CD4-positive, alpha-beta T cell treated with Interleukin-6 for 4 hours (primary cell): ENCODE measurements around the gene DCUN1D3.
"Not testable (repeated sequence)": the region's sequence is repeated elsewhere in the genome, so short reads cannot be mapped to it uniquely, and the experiment has no call there.

Experiments
- DNase-seq: peaks from one replicate; pipeline ENCODE4 v3.0.0-alpha.2; 2020; ENCODE audit warnings: mixed read lengths

The DCUN1D3 gene

DNA sequence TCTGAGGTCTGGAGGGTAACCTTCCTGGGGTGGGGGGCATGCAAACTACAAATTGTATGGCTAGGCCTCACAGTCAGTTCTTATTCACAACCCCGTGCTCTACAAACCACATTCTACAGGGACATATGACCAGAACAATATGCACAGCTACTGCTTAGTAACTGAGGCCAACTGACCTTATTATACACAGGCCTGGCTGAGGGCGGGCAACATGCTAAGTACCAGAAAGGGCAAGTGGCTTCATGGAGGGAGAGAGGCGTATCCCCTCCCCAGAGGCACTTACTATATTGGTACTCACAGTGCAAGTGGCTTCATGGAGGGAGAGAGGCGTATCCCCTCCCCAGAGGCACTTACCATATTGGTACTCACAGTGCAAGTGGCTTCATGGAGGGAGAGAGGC is 39.2 kb downstream of the DCUN1D3 start:
- DNase-seq = not testable (repeated sequence)

DNA sequence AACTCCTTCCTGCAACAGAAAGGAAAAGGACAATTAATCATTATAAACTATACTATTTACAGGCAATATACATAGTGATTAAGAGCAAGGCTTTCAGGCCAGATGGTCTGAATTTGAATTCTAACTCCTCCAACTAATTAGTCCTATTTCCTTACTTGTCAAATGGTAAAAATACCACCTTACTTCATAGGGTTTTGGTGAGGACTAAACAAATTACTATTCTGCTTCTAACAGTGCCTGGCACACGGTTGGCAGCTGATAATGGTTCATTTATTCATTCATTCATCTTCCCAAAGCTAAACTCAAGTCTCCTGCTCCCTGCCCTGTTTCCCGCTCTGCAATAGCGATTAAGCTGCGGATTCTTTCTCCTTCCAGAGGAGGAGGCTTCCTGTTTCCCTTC is 39.8 kb downstream of the DCUN1D3 start:
- DNase-seq = no peak

DNA sequence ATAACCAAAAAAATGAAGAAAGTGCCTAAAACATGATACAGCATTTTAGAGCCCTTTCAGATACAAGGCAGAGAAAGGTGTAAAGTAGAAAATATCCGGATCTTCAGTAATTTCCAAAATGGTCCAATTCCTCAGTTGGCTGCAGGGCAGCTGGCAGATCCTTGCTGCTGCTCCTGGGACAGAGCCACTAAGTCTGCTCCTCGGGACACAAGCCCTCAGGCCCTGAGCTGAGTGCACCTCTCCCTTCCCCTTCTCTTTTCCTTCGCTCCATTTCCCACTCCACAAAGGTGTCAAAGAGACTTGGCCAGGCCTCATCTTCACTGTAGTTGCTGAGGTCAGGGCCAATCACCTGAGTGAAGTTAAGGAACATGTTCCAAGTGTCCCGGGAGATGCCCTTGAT is 40.5 kb downstream of the DCUN1D3 start:
- DNase-seq = no peak

DNA sequence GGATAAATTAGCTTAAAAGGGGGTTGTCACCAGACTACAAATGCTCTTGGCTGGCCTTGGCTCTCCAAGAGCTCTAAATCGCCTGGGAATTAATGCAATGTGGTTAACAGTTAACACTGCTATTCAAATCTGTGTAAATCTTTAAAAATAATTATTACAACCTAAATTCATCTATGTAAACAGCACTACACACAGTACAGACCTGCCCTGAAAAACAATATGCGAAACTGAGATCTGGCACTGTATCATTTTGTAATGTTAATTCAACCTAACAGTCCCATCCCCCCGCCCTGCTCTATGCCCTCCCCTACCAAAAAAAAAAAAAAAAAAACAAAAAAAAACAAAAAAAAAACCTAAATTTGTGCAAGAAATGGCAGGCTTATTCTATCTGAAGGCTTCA is 40.9 kb downstream of the DCUN1D3 start:
- no peak for DNase-seq

DNA sequence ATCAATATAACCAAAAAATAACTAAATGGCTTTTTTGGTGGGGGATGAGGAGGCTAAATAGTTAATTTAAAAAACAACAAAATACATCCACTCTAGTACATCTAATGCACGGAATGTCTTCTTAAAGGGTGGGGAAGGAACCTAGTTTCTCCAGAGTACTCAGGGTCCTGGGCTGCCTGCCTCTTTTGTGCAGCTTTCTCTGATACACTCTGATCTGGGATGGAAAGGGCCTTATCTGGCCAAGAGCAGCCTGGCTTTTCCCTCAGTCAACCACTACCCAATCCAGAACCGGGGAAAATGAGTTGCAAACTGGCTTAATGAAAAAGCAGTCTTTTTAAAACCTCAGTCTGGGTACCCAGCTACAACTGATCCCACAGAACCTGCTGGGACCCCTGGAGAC is 42.9 kb downstream of the DCUN1D3 start:
- no peak for DNase-seq

DNA sequence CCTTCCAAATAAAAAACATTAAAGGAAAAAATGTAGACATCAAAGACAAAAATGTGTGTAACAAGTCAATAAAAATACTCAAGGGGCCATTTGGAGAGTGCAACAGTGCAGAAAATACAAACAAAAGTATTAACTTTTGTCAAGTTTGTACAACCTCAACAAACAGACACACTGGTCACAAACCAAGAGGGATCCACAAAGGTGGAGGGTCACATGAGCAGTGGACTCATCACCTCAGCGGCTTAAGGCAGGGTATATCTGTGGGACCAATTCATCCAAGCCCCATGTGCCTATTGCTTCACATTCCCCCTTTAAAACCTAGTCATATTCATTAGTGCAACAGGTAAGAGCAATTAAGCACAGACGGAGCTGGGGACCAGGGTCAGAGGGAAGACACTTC is 45.2 kb downstream of the DCUN1D3 start:
- no peak for DNase-seq

DNA sequence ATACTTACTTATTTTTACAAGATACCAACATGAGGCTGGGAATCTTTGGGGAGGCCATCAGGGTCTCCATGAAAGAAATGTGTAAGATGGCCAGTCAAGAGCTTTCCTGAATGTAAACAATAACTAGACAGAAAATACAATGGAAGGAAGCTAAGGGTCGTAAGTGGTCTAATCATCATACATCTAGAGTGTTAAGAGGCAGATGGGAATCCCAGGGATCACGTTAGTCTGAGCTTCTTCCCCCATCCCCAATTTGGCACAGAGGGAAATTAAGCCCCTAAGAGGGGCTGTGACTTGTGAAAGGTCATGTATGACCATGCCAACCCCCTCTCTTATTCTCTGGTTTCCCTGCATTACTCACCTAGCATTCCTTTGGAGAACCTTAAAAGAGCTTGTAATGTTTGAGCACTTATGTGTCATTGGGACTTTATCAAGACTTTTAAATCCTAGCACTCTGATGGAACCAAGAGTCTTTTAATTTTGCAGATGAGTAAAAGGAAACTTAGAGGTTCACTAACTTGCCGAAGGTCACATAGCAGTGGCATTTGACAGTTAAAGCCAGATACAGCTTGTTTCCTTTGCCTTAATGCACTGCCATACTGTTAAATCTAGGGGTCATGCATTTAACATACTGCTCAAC is 46.1 kb downstream of the DCUN1D3 start:
- no peak for DNase-seq

DNA sequence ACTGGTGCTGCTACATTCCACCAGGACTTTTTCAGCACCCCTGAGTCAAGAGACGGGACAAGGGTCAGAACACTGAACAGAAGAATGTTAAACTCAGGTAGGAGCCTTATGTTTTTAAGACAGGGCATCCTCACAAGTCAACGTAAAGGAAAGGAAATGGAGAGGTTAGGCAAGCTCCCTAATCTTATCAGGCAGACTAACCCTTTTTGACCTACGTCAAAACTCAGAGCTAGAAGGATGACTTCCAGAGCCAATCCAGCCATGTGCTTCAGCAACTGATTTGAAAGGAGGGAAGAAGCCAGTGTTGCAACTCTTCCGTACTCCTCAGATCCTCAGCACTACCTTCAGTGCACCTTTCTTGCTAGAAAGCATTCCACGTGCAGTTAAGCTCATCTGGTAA is 47.0 kb downstream of the DCUN1D3 start:
- DNase-seq = no peak

DNA sequence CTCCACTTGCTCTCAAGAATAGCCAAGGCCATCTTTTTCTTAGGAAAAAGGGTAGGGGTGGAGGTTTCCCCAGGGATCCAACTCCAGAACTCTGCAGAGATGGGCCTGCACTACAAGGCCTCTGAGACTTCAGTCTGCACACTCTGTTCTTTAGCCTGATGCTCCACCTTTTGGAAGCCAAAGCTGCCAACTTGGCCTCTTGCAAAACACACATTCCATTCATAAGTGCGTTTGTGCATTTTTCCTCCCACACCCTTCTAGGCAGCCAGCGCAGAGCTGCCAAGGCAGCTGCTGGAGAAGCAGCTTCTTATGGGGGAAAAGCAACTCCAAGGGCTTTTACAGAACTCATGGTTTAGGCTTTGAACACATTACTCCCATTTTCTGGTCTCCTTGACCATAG is 48.6 kb downstream of the DCUN1D3 start:
- no peak for DNase-seq

DNA sequence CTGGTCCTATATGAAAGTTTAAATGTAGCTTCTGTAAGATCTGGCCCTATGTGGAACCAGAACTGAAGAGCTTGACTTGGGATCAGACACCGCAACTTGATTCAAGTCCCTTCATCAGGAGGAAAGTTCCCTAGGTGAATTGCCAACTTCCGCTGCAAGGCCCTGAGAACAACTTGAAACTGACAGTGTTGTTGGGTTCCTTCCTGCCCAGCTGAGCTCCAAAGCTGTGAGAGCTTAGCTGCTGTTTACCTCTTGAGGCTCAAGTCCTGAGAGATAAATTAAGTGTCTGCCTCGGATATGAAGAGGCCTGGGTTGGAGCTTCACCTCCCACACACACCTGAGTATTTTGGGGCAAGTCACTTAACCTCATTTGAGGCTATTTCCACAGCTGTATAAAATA is 49.2 kb downstream of the DCUN1D3 start:
- DNase-seq = no peak

DNA sequence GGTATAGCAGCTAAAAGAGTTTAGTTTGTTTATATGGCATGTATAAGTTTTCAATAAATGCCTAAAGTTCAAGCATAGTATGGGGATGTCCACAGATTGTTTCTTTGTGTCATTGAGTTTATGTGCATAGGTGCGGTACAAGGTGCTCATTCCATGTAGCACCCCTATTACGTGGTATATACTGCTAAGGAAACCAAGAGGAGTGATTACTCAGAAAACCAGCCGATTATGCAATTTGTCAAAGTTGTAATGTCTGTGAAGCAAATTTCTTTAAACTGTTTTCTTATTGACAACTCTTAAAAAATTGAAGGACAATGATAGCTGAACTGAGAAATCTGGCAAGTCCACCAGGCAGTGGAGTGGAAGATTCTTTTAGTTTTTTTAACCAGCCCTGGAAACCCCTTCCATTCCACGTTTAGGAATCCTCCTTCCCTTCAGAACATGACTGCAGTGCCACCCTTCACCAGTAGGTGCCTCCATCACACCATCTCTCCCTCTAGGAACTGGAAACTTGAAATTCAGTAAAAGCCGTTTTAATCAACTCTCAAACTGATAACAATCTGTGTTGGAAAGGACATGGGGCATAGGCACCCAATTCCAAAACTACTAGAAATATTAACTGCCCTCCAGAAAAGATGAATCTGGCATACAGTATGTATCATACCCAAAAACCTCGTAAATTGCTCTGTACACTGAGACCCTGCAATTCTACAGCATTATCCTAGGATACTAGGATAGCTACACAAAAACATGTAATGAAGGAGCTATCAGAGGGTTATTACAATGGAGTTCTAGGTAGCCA is 50.4 kb downstream of the DCUN1D3 start:
- DNase-seq = peak; percentile 72

DNA sequence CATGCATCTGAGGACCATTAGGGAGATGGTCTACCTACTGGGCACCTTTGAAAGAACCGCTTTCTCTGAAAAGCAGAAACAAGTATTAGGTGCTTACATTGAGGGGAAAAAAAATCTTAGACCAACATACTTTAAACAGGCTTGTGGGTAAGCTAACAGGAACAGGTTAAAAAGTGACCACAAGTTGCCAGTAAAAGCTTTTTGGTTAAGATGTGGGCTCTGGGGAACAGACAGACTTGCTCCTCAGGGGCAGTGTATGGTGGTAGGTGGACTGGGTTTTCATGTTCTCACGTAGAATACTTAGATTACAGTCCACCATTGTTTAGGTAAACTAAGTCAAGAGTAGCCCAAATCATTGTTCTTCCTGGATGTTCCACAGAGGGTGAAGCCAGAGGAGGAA is 52.6 kb downstream of the DCUN1D3 start:
- DNase-seq = no peak

DNA sequence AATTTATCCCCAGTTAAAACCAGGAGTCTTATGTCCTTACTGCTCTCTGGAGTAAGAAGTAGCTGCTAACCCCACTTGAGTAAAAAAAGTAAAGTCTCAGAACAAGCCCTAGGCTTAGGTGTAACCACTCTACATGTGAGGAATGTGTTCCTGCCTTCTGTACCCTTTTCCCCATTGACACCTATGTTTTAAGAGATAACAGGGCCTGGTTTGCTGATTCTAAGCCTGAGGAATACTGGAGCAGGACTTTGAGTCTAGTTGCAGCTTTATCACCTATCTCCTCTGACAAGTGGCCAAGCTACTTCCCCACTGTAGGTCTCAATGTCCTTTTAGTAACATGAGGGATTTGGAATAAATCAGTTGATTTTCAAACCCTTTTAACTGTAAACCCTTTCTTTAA is 53.6 kb downstream of the DCUN1D3 start:
- DNase-seq = no peak

DNA sequence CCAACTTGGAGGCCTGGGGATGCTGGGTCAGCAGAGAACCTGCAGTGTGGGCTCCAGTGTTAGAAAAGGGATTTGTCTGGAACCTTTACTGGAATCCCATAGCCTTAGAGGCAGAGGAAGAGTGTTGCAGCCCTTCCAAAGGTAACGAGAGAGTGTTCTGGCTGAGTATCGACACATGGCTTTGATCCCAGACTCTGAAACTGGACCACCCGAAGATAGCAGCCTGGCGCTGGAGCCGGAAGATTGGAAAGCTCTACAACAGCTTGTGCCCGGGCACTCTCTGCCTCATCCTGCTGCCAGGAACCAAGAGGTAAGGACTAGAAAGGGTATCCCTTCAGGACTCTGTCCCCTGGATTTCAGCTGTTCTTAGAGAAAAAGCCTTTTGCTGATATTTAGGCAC is 54.1 kb downstream of the DCUN1D3 start:
- DNase-seq = no peak

DNA sequence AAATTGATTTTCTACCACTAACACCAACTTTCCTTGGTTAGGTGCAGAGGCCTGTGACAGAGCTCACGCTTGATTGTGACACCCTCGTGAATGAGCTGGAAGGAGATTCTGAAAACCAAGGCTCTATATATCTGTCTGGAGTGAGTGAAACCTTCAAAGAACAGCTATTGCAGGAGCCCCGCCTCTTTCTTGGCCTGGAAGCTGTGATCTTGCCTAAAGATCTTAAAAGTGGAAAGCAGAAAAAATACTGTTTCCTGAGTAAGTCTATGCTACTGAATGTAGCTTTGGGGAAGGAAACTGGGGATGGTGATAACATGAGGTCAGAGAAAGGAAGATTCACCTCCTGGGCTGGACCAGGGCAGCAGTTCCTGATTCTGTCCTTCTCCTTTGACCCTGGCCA is 55.6 kb downstream of the DCUN1D3 start:
- peak; percentile 43 for DNase-seq

DNA sequence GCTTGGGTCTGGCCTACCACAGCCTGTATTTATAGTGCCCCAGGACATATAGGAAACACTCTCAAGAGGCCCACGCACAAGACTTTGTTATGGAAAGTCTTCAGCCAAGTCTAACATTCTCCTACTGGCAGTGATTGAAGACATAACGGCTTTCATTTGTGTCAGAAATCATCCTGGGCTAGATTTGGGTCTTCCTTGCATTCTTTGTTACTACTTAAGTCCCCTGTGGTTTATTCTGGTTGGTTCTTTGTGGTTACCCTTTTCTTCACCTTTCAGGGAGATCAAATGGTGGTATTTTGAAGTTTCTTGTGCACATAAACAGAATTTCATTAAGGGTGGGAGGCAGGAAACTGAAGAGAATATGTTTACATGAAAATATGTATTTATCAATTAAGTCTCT is 56.1 kb downstream of the DCUN1D3 start:
- DNase-seq = no peak

DNA sequence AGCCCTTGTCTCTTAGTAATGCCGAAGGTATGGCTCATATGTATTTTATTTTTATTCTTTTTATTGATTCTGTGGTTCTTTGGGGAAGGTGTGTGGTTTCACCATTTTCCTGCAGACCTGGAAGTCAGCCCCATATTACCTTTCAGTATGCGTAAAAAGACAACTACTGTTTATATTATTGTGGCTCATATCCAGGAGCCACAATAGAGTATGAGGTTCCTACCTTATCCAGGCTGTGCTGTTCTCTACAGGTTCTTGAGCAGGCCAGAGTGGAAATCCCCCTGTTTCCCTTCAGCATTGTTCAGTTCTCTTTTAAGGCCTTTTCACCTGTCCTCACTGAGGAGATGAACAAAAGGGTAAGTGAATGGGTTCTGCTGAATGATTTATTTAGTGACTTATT is 60.7 kb downstream of the DCUN1D3 start:
- DNase-seq = no peak

DNA sequence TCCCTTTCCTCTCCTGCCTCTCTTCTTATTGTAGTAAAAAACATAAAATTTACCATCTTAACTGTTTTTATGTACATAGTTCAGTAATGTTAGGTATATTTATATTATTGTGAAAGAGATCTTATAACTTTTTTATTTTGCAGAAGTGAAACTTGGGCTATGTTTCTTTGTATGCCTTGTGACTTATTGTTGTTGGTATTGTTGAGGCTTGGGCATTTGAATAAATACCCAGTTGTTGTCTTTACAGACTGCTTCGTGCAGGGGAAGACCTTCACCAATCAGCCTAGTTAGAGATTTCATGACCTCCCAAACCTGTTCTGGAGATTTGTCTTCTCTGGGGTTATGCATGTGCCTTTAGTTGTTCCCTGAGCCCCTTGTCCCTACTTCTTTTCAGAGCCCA is 61.9 kb downstream of the DCUN1D3 start:
- DNase-seq = no peak

DNA sequence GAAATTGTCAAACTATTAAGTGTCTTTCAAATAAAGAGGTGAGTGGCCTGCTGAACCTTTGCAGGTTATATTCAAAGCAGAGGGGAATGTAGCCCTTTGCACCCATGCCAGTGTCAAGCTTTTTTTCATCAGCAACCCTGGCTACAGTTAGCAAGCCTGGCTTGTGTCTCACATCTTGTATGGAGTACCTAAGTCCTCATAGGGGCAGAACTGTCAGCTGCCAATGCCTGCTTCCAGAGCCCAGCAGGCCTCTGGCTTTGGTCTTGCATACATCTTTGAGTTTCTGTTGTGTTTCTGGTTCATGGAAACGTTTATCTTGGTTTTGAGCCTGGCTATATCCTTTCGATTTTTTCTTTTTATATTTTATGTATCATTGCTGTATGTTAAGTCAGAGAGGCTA is 67.1 kb downstream of the DCUN1D3 start:
- DNase-seq = no peak

DNA sequence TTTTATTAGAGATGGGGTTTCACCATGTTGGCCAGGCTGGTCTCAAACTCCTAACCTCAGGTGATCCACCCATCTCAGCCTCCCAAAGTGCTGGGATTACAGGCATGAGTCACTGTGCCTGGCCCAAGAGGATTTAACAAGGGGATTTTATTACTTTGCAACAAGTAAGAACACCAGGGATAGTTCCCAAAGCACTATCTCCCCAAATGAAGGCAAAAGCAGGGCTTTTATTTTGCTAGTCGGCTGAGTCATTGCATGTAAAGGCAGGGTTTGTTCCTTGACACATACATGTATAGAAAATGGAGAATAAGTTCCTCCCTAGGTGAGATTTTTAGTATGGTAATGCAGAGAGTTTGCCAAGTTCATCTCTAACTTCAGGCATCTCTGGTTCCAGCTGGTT is 69.8 kb downstream of the DCUN1D3 start:
- DNase-seq = no peak

DNA sequence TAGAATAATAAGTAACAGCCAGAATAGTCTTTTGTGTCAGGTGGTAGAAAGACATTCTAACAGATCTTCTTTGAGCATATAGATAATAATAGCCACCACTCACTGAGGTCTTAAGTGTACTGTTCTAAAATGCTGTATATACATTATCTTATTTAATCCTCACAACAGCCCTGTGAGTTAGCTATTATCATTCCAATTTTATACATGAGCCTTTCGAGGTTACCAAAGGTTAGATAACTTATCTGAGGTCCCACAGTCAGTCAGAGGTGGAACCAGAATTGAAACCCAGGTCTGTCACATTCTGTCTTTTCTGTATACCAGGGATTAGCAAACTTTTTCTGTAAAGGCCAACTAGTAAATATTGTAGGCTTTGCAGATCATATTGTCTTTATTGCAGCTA is 70.6 kb downstream of the DCUN1D3 start:
- no peak for DNase-seq

DNA sequence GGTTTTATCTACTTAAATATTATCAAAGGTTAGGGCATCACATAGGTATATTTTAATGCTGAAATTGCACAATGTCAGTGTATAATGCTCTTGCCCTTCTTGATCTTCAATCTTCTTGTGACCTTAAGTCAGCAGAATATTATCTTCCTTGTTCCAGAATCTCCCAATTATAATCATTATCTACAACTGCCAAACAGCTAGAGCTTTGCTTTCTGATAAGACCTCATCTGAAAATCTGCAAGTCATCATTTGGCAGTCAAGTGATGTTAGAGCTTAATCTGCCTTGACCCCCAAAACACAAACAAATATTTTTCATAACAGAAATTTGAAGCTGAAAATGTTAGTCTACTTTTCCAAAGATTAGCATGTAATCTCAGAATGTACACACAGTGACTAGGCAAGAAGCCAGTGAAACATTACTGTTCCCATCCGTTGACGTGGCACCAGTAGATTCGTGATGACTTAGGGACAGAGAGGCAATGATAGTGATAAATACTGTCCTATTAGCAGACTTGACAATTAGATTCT is 74.1 kb downstream of the DCUN1D3 start:
- DNase-seq = no peak

DNA sequence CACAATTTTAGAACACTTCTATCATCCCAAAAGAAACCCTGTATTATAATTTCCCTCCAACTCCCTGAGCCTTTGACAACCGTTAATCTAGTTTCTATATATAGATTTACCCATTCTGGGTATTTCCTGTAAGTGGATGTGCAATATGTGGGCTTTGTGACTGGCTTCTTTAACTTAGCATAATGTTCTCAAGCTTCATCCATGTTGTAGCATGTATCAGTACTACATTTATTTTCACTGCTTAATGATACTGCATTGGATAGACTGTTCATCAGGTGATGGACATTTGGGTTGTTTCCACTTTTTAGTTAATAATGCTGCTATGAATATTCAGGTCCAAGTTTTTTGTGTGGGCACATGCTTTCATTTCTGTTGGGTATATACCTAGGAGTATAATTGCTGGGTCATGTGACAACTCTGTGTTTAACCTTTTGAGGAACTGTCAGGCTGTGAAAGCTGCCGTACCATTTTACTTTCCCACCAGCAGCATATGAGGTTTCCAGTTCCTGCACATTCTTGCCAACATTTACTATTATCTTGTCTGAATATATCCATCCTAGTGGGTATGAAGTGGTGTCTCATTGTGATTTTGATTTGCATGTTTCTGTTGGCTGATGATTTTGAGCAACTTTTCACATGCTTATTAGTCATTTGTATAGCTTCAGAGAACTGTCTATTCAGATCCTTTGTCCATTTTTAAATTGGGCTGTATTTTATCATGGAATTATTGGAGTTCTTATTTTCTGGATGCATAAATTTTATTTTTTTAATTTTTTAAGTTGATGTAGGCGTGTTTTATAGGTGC is 77.4 kb downstream of the DCUN1D3 start:
- DNase-seq = no peak

DNA sequence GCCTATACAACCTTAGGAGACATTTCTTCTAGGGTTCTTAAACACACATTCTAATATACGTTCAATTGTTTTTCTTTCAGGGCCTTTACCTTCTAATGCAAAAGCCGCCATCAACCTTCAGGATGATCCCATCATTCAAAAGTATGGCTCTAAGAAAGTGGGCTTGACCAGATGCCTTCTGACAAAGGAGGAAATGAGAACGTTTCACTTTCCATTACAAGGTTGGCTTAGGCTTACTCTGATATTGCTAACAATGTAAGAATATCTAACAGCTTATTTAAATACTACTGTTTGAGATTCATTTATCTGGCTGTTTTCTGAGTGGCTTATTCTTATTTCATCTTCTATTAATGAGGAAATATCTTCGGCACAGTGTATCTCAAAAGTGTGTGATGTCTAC is 78.5 kb downstream of the DCUN1D3 start:
- no peak for DNase-seq
